GM18951 (cell line): ENCODE results near the gene PEPD.
"Not testable (repeated sequence)": the region's sequence is repeated elsewhere in the genome, so short reads cannot be mapped to it uniquely, and the experiment has no call there.

Source experiments
- POLR2A ChIP-seq: IDR thresholded peaks from 4 replicates; pipeline ENCODE4 v1.6.1; 2011; ENCODE audit warnings: mild to moderate bottlenecking; ENCODE audit not compliant: insufficient read length, insufficient read depth; ENCODE audit errors: extremely low read depth
- in situ Hi-C: fragments of 300-500 bp; cut with MboI; formaldehyde crosslinking; loops from one replicate; pipeline ENCODE4 v1.12.0; 2022; ENCODE audit warnings: low sequenced_read_pairs, mixed read lengths, inconsistent platforms; ENCODE audit not compliant: unreplicated experiment

The PEPD gene

DNA sequence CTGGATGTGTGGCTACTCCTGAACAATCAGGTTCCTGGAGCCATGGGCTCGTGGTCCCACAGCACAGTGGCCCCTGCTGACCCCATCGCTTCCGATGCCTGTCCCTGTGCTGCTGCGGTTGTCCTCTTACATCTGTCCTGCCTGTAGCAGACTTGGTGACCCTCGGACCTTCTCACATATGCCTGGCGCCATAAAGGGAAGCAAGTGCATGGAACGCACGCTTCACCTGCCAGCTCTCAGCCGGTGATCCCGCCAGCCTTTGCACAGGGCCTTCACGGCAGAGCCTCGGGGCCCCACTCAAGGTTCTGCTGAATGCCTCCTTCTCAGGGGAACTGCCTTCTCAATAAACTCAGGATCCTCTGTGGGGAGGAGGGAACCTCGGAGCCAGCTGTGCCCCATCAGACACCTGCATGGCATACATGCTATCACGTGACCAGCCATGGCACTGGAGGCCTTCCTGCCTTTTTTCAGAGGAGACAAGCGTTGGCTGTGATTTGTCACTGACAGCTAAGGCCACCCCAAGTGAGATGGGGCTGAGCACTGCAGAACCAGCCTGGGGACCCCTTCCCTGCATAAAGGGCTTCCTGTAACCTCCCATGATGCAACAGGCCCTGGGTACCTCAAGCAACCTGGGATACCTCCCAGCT, 24.3 kb downstream of the PEPD start:
- TF ChIP-seq POLR2A, result no peak
- in situ Hi-C loops, result no loop called here

DNA sequence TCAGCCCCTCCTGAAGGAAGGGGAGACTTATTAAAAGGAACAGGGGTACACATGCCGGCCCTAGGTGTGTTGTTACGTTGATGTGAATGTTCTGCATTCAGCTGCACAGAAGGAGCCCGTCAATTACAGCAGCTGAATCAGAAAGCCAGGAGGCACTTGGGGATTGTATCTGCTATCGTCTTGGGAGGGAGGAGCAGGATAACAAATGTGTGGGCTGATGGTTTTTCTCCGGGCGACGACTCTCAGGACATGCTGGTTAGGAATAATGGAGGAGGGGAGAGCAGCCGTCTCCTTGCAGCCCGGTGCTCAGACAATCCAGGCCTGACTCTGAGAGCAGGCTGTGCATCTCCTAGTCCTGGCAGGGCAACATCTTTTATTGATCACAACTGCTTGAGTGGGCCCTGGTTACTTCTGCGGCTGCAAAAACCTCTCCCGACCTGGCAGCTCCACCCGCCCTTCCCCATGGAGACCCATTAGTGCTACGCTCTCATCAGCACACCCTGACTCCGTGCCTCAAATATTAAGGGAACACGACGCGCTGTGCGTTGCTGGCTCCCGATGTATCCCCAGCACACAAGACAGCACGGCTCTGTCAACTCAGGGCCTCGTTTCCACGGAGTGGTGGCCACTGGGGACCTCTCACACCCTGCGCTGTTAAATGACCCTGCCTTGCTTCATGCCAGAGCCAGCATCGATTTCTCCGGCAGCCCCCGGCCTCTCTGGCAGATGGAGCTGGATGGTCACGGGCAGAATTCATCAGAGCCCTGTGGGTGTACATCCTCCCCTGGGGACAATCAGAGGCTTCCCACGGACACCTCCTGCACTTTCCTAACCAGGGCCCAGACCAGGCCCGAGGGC, 25.3 kb downstream of the PEPD start:
- in situ Hi-C loops, result no loop called here
- TF ChIP-seq POLR2A, result no peak

DNA sequence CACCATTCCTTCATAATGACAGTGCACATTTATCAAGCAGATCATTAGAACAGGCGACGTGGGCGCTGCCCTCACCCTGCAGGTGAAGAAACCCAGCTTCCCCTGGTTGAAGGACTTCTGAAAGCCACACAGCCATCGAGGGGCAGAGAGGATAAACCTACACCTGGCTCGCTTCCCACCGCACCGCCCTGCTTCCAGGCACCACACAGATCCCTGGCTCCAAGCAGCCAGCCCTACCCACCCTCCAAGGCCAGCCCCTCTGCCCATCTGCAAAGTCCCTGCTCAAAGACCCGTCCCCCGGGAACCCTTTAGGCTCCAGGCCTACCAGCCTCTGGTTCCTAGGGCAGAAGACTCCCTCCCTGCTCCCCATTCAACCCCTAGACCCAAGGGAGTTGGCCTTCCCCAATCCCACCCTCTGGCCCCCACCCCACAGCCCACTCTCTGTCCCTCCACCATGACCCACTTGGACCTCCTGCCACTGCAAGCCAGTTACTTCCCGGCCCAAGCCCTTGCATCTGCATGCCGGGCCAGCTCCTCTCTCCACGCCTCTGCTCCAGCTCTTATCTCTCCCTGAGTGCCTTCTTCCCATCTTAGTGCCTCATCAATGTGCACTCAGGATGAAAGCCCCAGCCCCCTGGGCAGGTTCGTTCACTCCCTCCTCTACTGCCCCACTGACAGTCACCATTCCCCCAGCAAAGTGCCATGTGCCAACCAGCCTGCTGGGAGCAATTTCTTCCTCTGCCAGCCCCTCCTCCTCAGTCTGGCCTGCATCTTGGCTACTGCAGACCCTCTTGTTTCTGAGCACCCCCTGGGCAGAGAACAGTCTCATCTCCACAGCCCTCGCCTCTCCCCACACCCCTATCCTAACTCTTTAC, 28.0 kb downstream of the PEPD start:
- no peak for TF ChIP-seq POLR2A
- in situ Hi-C loops, result no loop called here

DNA sequence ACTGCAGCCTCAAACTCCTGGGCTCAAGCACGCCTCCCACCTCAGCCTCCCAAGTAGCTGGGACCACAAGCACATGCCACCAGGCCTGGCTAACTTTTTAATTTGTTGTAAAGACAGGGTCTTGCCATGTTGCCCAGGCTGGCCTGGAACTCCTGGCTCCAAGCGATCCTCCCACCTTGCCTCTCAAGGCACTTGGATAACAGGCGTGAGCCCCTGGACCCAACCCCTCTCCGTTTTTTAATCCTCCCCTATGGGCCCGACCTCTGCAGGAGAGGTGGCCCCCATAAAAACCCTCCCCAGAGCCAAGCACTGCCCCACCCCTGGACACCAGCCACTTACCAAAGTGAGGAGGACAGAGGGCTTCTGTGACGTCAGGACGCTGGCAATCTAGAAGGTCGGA, 28.6 kb downstream of the PEPD start:
- no peak for TF ChIP-seq POLR2A
- in situ Hi-C loops, result no loop called here

DNA sequence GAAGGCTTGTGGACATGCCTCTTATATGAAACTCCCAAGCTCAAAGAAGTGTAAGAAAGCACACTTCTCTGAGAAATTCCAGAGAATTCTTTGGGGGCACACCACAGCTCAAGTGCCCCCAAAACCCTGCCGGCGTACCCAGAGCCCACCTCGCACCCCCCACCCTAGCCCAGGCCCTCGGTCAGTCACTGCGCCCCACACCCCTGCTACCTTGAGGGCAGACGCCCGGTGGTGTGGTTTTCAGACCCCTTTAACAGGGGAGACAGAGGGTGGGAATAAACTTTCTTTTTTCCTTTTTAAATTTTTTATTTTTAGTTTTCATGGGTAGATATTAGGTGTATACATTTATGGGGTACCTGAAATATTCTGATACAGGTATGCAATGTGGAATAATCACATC, 29.5 kb downstream of the PEPD start:
- no peak for TF ChIP-seq POLR2A

DNA sequence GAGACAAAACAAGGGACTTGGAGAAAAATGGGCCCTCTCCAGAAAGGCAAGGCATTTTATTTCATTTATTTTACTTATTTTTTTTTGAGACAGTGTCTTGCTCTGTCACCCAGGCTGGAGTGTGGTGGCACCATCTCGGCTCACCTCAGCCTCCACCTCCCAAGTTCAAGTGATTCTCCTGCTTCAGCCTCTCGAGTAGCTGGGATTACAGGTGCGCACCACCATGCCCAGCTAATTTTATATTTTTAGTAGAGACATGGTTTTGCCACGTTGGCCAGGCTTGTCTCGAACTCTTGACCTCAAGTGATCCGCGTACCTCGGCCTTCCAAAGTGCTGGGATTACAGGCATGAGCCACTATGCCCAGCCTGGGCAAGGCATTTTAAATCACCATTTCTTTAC, 31.0 kb downstream of the PEPD start:
- in situ Hi-C loops, result not testable (repeated sequence)

More for the DNA sequence above, 29.5 kb downstream of the PEPD start:
- in situ Hi-C loops, result no loop called here

DNA sequence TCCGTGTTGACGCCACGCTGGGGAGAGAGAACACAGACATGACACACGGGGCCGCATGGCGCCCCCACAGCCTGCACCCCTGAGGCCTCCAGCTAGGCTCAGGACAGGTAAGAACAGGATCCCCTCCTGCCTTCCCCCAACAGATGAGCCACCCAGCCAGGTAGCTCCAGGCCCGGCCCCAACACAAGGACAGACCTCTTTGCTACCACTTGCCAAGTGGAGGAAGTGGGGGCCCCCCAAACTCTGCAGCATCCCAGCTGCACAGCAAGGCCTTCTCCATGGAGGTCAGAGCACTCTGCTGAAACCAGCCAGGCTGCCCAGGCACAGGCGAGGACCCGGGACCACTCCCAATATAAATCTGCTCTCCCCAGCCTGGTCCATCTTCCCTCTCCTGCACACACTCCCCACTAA, 31.5 kb downstream of the PEPD start:
- in situ Hi-C loops, result no loop called here
- TF ChIP-seq POLR2A, result no peak

DNA sequence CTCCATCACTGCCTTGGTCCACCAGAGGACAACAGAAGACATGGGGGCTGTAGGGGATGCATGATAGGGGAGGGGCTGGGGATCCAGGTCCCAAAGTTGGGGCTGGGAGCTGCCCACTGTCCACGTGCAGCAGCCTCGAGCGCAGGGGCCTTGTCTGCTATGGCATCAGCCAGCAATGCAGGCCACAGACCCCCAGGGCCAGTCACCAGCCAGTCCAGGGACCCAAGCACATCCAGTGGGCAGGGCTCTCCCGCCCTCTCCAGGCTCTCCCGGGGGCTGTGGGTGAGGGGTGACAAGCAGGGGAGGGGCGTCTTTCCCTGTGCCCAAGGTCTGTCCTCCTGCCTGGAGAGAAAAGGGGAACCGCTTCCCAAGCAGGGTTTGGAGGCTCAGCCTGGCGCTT, 32.8 kb downstream of the PEPD start:
- TF ChIP-seq POLR2A, result no peak

DNA sequence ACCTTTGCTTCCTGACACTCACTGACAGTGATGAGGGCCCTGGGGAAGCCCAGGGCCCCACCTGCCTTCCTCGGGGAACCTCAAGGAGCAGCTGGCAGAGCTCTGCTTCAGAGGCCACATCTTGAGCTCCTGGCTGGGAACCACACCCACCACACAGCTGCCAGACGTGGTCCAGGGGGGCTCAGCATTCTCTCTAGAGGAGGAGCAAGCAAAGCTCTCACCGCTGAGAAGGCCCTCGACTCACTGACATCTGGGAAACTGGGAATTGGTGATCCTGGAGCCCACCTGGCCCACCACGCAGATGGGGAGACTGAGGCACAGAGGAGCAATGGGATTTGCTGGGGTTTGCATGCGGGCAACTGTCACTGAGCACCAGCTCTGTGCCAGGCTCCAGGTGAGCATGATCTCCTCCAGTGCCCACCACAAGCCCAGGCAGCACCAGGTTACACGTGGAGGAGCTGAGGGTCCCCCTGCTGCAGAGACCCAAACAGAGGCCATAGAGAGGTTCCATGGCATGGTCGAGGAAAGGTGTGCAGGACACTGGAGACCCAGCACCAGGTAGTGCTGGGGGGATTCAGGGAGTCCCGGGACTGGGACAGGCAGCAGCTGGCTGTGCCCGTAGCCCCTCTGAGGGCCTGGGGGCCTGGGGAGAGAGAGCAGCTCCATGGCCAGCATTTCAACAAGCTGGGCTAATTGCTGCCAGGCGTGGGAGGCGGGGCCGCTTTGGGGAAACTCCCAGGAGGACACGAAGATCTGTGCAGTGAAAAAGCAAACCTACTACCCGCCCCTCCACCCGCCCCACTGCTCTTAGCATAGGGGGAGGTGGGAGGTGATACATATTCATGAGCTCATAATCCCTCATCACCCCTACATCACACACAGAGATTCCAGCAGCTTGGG, 33.4 kb downstream of the PEPD start:
- in situ Hi-C loops, result no loop called here
- no peak for TF ChIP-seq POLR2A

More for the DNA sequence above, 32.8 kb downstream of the PEPD start:
- in situ Hi-C loops, result no loop called here

DNA sequence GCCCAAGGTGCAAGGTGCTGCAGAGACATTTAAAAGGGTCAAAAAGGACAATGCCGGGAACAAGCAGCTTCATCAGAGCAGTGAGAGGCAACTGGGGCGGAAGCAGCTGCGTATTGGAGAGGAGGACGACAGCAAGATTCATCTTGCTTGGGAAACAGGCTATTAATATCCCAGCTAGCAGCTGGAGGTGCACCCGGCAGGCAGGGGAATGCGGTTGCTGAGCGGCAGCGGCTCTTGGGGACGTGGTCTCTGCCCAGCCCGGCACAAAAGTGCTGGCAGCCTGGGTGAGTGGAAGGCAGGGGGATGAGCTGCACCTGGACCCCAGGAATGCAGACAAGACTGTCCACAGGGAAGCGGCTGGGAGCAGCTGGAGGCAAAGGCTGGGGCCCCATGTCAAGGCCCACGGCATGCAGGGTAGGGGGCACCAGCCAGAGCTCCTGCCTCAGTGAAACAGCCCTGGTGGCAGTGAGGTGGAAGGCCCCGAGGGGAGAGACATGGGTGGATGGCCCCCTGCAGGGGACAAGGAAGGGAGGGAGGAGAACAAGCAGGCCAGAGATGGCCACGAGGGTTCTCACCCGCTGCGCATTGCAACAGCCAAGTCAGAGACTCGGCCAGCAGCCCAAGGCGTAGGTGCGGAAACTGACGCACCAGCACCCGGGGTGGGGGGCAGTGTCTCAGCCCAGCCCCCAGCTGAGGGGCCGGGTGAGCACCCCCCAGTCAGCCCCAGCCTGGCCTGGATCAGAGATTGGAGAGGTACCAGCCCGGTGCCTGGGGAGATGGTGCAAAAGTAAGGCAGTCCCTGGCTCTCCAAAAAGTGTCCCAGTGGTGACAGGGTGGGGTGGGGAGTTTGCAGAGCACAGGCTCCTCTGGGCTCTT, 34.4 kb downstream of the PEPD start:
- TF ChIP-seq POLR2A, result no peak
- in situ Hi-C loops, result no loop called here

DNA sequence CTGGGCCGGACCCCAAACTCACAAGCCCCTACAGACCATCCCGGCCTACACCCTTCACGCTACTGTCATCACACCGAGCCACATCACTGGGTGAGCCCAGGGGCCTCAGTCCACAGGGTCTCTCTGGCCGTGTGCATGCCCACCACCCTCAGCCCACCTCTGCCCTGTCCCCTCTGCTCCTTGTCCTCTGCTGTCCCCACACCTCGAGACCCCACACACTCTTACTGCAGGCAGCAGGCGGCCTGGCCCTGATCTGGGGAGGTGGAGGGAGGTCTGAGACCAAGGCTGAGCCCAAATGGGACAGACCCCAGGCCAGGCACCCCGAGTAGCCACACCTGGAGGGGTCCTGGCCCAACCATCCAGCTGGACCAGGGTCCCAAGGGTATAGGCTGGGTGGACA, 35.2 kb downstream of the PEPD start:
- no peak for TF ChIP-seq POLR2A
- in situ Hi-C loops, result no loop called here
